Bronchus fibroblast of lung (primary cell): ENCODE data around the gene PCYOX1L. TPM values are rescaled to one million over a fixed set of nuclear protein-coding genes. Genes with fewer than 3 reads are reported as not detected.

Source experiments
- total RNA-seq: library from RNA; depleted of rRNA; stranded (reverse); fragments of >200 nt; gene quantifications from 2 replicates; pipeline ENCODE4 v1.2.3, GENCODE V29; 2015

PCYOX1L gene
- 11.7 and 13.1 TPM in 2 replicates for total RNA-seq

GRCh38 chr5:149357370-149358293 is at the start of gene PCYOX1L:
TSS of gene PCYOX1L (plus strand) at chr5:149358046. CDS start at chr5:149358069, 23 bp downstream.

GRCh38 chr5:149345147-149345891 is 12.5 kb upstream of the PCYOX1L start, which contains the start of gene GRPEL2:
TSS of gene GRPEL2 (plus strand) at chr5:149345499. CDS start at chr5:149345540, 41 bp downstream.

GRCh38 chr5:149379177-149379761 is 21.4 kb downstream of the PCYOX1L start, which contains the start of gene IL17B:
TSS of gene IL17B (minus strand) at chr5:149379292. CDS start at chr5:149379225, 67 bp downstream.

Other genes starting within 250 kb of the PCYOX1L start
- gene ABLIM3, start 216.6 kb upstream of the PCYOX1L start, total RNA-seq, result 63.9 and 64.7 TPM in 2 replicates
- 11.8 and 12.2 TPM in 2 replicates for gene AFAP1L1, start 86.2 kb upstream of the PCYOX1L start, total RNA-seq
- gene GRPEL2, start 12.5 kb upstream of the PCYOX1L start, total RNA-seq, result 10.9 and 12.6 TPM in 2 replicates
- not detected in 2 replicates for gene IL17B, start 21.2 kb downstream of the PCYOX1L start, total RNA-seq
- gene CSNK1A1, start 193.4 kb downstream of the PCYOX1L start, total RNA-seq, result 192 and 204 TPM in 2 replicates
- gene ARHGEF37, start 223.5 kb downstream of the PCYOX1L start, total RNA-seq, result 0.34 and 0.45 TPM in 2 replicates